Effector CD4-positive, alpha-beta T cell (primary cell): Measurements from ENCODE around the gene INTS6.
"Not testable (repeated sequence)": the region's sequence is repeated elsewhere in the genome, so short reads cannot be mapped to it uniquely, and the experiment has no call there.

Experiments
- DNase-seq: peaks from one replicate; pipeline ENCODE4 v3.0.0-alpha.2; 2020

INTS6 gene

GRCh38 chr13:51453959-51454703 is 1.3 kb upstream of the INTS6 start:
- peak; percentile 14 for DNase-seq

- DNase-seq: peak; percentile 71
Measured at GRCh38 chr13:51453207-51453958, 547 bp upstream of the INTS6 start.

GRCh38 chr13:51451467-51452360 is 1.1 kb downstream of the INTS6 start:
- DNase-seq: peak; percentile 64

GRCh38 chr13:51451134-51451466 is 1.7 kb downstream of the INTS6 start:
- no peak for DNase-seq

GRCh38 chr13:51449018-51449417 is 3.8 kb downstream of the INTS6 start:
- no peak for DNase-seq

- DNase-seq: no peak
Measured at GRCh38 chr13:51444922-51445321, 7.9 kb downstream of the INTS6 start.

- DNase-seq: no peak
Measured at GRCh38 chr13:51440381-51440780, 12.5 kb downstream of the INTS6 start.

- no peak for DNase-seq
Measured at GRCh38 chr13:51437550-51438127, 15.2 kb downstream of the INTS6 start.

- no peak for DNase-seq
Measured at GRCh38 chr13:51435002-51435578, 17.7 kb downstream of the INTS6 start.

- no peak for DNase-seq
Measured at GRCh38 chr13:51432576-51432975, 20.3 kb downstream of the INTS6 start.

GRCh38 chr13:51426982-51427381 is 25.9 kb downstream of the INTS6 start:
- no peak for DNase-seq

- no peak for DNase-seq
Measured at GRCh38 chr13:51425410-51426042, 27.3 kb downstream of the INTS6 start.

- no peak for DNase-seq
Measured at GRCh38 chr13:51423766-51424165, 29.1 kb downstream of the INTS6 start.

- DNase-seq: no peak
Measured at GRCh38 chr13:51422484-51422883, 30.4 kb downstream of the INTS6 start.

GRCh38 chr13:51420681-51421490 is 31.9 kb downstream of the INTS6 start:
- no peak for DNase-seq

- DNase-seq: no peak
Measured at GRCh38 chr13:51419001-51419636, 33.7 kb downstream of the INTS6 start.

GRCh38 chr13:51417716-51418115 is 35.1 kb downstream of the INTS6 start:
- no peak for DNase-seq

GRCh38 chr13:51416107-51416506 is 36.7 kb downstream of the INTS6 start:
- no peak for DNase-seq

GRCh38 chr13:51415339-51415738 is 37.5 kb downstream of the INTS6 start:
- not testable (repeated sequence) for DNase-seq

GRCh38 chr13:51412431-51412830 is 40.4 kb downstream of the INTS6 start:
- no peak for DNase-seq

GRCh38 chr13:51405176-51405575 is 47.7 kb downstream of the INTS6 start:
- DNase-seq: no peak
